Measurements from ENCODE around the gene AQP10.

DNA sequence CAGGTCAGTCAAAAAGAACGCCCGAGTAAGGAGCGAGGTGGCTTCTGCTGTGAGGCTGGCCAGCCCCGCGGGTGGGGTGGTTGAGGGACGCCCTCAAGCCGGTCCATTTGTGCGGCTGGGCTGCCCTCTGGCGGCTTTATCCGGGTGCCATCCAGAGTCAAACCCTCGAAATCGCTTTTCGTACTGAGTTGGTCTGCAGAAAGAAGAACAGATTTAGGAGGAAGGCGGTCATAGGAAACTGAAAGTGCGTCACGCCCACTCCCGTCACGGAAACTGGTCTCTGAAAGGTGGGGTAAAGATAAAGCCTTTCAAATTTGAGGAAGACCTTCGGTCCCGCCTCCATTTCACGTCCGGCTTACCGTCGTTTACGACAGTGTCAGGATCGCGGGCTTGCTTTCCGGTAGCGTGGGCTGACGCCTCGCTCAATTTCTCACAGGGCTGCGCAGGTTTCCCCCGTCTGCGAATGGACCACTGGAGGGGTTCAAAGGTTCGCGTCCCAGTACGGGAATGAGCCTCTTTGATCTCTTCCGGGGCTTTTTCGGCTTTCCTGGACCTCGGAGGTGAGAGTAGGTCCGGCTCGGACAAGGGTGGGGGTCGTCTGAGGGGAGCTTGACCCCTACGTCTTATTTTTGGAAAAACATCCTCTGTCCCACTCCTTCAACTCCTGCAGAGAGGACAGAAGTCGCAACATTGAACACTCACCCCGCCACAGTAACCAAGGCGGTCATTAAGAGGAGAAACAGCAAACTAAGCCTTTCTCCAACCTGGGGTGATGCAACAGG is 48.5 kb upstream of the AQP10 start, which contains the start of gene HAX1:
- TF ChIP-seq, protein P1, sequence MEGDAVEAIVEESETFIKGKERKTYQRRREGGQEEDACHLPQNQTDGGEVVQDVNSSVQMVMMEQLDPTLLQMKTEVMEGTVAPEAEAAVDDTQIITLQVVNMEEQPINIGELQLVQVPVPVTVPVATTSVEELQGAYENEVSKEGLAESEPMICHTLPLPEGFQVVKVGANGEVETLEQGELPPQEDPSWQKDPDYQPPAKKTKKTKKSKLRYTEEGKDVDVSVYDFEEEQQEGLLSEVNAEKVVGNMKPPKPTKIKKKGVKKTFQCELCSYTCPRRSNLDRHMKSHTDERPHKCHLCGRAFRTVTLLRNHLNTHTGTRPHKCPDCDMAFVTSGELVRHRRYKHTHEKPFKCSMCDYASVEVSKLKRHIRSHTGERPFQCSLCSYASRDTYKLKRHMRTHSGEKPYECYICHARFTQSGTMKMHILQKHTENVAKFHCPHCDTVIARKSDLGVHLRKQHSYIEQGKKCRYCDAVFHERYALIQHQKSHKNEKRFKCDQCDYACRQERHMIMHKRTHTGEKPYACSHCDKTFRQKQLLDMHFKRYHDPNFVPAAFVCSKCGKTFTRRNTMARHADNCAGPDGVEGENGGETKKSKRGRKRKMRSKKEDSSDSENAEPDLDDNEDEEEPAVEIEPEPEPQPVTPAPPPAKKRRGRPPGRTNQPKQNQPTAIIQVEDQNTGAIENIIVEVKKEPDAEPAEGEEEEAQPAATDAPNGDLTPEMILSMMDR (IDR thresholded peaks at IDR 0.05) = peak; percentile 97
- no peak for TF ChIP-seq EZH2phosphoT487 (IDR thresholded peaks at IDR 0.05; ENCODE audit: borderline replicate concordance, low read depth)
- peak; percentile 72 for TF ChIP-seq CHD2 (IDR thresholded peaks at IDR 0.05; ENCODE audit: low read length, partially characterized antibody)
- TF ChIP-seq, protein P2, sequence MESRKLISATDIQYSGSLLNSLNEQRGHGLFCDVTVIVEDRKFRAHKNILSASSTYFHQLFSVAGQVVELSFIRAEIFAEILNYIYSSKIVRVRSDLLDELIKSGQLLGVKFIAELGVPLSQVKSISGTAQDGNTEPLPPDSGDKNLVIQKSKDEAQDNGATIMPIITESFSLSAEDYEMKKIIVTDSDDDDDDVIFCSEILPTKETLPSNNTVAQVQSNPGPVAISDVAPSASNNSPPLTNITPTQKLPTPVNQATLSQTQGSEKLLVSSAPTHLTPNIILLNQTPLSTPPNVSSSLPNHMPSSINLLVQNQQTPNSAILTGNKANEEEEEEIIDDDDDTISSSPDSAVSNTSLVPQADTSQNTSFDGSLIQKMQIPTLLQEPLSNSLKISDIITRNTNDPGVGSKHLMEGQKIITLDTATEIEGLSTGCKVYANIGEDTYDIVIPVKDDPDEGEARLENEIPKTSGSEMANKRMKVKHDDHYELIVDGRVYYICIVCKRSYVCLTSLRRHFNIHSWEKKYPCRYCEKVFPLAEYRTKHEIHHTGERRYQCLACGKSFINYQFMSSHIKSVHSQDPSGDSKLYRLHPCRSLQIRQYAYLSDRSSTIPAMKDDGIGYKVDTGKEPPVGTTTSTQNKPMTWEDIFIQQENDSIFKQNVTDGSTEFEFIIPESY (IDR thresholded peaks at IDR 0.05; ENCODE audit: borderline replicate concordance, low read depth) = peak; percentile 73; the same call in 1 of the 2 replicates
- TF ChIP-seq RCOR1 (IDR thresholded peaks at IDR 0.05; ENCODE audit: low read length) = no peak
- TF ChIP-seq RAD21 (IDR thresholded peaks at IDR 0.05; ENCODE audit: low read length) = peak; percentile 79
- TF ChIP-seq, protein P3, sequence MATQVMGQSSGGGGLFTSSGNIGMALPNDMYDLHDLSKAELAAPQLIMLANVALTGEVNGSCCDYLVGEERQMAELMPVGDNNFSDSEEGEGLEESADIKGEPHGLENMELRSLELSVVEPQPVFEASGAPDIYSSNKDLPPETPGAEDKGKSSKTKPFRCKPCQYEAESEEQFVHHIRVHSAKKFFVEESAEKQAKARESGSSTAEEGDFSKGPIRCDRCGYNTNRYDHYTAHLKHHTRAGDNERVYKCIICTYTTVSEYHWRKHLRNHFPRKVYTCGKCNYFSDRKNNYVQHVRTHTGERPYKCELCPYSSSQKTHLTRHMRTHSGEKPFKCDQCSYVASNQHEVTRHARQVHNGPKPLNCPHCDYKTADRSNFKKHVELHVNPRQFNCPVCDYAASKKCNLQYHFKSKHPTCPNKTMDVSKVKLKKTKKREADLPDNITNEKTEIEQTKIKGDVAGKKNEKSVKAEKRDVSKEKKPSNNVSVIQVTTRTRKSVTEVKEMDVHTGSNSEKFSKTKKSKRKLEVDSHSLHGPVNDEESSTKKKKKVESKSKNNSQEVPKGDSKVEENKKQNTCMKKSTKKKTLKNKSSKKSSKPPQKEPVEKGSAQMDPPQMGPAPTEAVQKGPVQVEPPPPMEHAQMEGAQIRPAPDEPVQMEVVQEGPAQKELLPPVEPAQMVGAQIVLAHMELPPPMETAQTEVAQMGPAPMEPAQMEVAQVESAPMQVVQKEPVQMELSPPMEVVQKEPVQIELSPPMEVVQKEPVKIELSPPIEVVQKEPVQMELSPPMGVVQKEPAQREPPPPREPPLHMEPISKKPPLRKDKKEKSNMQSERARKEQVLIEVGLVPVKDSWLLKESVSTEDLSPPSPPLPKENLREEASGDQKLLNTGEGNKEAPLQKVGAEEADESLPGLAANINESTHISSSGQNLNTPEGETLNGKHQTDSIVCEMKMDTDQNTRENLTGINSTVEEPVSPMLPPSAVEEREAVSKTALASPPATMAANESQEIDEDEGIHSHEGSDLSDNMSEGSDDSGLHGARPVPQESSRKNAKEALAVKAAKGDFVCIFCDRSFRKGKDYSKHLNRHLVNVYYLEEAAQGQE (IDR thresholded peaks at IDR 0.05; ENCODE audit: low read depth, low read length) = no peak
- TF ChIP-seq TAF1 (IDR thresholded peaks at IDR 0.05; ENCODE audit: borderline replicate concordance, low read depth, low read length) = peak; percentile 64
- TF ChIP-seq, protein P4, sequence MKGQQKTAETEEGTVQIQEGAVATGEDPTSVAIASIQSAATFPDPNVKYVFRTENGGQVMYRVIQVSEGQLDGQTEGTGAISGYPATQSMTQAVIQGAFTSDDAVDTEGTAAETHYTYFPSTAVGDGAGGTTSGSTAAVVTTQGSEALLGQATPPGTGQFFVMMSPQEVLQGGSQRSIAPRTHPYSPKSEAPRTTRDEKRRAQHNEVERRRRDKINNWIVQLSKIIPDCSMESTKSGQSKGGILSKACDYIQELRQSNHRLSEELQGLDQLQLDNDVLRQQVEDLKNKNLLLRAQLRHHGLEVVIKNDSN (IDR thresholded peaks at IDR 0.05; ENCODE audit: borderline replicate concordance, low read depth) = no peak
- no peak for TF ChIP-seq JUND (IDR thresholded peaks at IDR 0.05)
- TF ChIP-seq, protein P5, sequence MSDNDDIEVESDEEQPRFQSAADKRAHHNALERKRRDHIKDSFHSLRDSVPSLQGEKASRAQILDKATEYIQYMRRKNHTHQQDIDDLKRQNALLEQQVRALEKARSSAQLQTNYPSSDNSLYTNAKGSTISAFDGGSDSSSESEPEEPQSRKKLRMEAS (IDR thresholded peaks at IDR 0.05; ENCODE audit: low read depth) = peak; percentile 62
